ENCODE data around the gene GNAO1. TPM values are rescaled to one million over a fixed set of nuclear protein-coding genes. Genes with fewer than 3 reads are reported as not detected.

The GNAO1 gene
- polyA plus RNA-seq, 1 donor: 1.0 TPM

GRCh38 chr16:56312556-56312955, 121.3 kb downstream of the GNAO1 start:
- DNase-seq (ENCODE audit: low read depth): no peak

- no peak for DNase-seq (ENCODE audit: low read depth)
Measured at GRCh38 chr16:56314244-56314850, 123.1 kb downstream of the GNAO1 start.

GRCh38 chr16:56315955-56316354, 124.7 kb downstream of the GNAO1 start:
- DNase-seq (ENCODE audit: low read depth): no peak

GRCh38 chr16:56316545-56316944, 125.3 kb downstream of the GNAO1 start:
- DNase-seq (ENCODE audit: low read depth): no peak

GRCh38 chr16:56317998-56318826, 126.9 kb downstream of the GNAO1 start:
- peak; percentile 41 for DNase-seq (ENCODE audit: low read depth)

- DNase-seq (ENCODE audit: low read depth): no peak
Measured at GRCh38 chr16:56318827-56319140, 127.5 kb downstream of the GNAO1 start.

GRCh38 chr16:56319376-56319775, 128.1 kb downstream of the GNAO1 start:
- no peak for DNase-seq (ENCODE audit: low read depth)

- DNase-seq (ENCODE audit: low read depth): no peak
Measured at GRCh38 chr16:56320056-56320455, 128.8 kb downstream of the GNAO1 start.

- no peak for DNase-seq (ENCODE audit: low read depth)
Measured at GRCh38 chr16:56320811-56321558, 129.7 kb downstream of the GNAO1 start.

GRCh38 chr16:56321571-56321970, 130.3 kb downstream of the GNAO1 start:
- DNase-seq (ENCODE audit: low read depth): no peak

GRCh38 chr16:56324406-56324805, 133.1 kb downstream of the GNAO1 start:
- DNase-seq (ENCODE audit: low read depth): no peak

- no peak for DNase-seq (ENCODE audit: low read depth)
Measured at GRCh38 chr16:56325956-56326355, 134.7 kb downstream of the GNAO1 start.

GRCh38 chr16:56327071-56327928, 136.0 kb downstream of the GNAO1 start:
- DNase-seq (ENCODE audit: low read depth): no peak

GRCh38 chr16:56327929-56328258, 136.6 kb downstream of the GNAO1 start:
- no peak for DNase-seq (ENCODE audit: low read depth)

- no peak for DNase-seq (ENCODE audit: low read depth)
Measured at GRCh38 chr16:56328276-56329022, 137.2 kb downstream of the GNAO1 start.

- DNase-seq (ENCODE audit: low read depth): no peak
Measured at GRCh38 chr16:56329887-56330286, 138.6 kb downstream of the GNAO1 start.

GRCh38 chr16:56330476-56330875, 139.2 kb downstream of the GNAO1 start:
- no peak for DNase-seq (ENCODE audit: low read depth)

GRCh38 chr16:56331399-56331798, 140.1 kb downstream of the GNAO1 start:
- DNase-seq (ENCODE audit: low read depth): no peak

GRCh38 chr16:56331915-56332314, 140.6 kb downstream of the GNAO1 start:
- DNase-seq (ENCODE audit: low read depth): no peak

GRCh38 chr16:56332464-56333079, 141.3 kb downstream of the GNAO1 start:
- DNase-seq (ENCODE audit: low read depth): no peak

GRCh38 chr16:56334761-56335160, 143.5 kb downstream of the GNAO1 start:
- no peak for DNase-seq (ENCODE audit: low read depth)

All from forelimb muscle (tissue), 1 donor.